GM21619 (cell line): ENCODE data around the gene THOC5.

Experiments used
- ATAC-seq: cut with Tn5 transposase; IDR thresholded peaks from one replicate; pipeline ENCODE4 v1.9.1; 2021; ENCODE audit not compliant: unreplicated experiment

THOC5 gene

DNA sequence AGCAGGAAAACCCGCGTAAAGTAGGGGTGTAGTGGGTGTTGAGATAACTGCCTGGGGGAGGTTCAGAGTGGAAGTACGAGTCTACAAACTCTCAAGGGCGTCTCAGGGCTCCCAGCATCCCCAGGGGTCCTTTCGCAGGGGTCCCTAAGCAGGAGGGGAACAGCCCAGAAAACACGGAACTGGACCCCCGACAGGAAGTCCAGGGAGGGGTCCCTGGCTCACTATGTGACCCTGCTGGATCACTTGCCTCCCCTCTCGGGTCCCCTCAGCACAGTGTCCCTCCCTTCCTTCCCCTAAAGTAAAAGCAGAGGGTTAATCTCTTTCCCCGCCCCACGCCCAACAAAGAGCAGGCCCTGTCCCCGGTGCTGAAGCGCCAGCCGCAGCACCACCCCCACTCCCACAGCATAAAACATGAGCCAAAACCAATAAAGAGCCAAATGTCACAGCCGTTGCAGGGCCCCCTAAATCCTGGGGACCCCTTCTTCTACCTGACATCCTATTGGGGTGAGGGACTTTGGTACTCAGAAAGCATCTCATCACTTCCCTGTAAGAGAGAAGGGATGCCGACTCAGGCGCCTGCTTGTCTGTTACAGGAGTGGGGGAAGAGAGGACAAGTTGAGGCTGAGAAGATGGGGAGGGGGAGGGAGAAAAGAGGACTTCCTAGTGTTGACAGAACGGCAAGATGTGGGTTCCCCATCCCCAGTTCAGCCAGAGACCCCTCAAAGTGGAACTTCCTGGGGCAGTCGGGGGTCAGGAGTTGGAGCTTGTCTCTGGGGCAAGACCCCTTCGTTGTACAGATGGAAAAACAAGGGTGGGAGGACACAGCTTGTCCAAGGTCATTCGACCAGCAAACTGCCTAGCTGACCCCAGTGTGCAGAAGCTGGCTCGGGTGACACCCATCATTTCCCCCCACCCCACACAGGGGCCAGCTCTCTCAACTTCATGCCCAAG, 75.0 kb downstream of the THOC5 start:
- no peak for ATAC-seq

DNA sequence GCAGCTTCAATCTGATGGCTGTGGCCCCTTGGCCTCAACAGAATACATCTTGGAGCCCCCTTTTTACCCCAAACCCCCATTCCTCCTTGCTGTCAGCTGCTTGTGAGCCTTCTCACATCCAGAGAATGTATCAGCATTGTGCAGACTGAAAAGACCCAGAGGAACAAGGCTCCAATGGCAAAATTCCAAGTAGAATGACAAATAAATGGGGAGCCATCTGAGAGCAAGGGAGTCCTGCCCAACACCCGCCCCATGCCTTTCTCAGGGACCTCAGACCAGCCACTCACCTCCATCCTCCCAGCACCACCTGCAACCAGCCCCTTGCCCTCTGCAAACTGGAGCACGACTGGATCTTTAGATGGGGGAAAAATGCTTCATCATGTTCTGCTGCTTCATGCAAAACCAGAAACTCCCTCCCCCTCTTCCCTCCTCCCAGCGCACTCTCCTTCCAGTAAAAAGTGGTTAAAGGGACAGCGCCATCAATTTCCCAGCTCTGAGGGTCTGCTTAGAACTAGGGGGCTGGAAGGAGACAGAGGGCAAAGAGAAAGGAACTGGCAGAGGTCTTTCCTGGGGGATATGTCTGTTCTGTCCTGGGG, 75.7 kb downstream of the THOC5 start:
- no peak for ATAC-seq

DNA sequence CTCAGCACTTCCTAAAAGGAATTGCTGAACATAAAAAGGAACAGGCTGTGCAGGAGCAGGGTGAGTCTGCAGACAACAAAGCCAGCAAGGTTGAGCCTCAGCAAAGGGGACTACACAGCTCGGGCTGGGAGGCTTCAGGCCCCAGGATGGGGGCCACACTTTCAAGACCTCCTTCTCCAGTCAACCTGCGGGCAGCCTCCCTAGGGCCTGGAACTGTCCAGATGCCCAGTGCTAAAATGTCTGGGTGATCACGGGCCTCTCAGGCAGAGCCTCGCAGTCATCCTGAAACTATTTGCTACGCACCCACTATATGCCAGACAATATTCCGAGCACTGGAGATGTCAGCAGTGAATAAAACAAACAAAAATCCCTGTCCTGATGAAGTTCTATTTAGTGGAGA, 77.4 kb downstream of the THOC5 start:
- ATAC-seq, result no peak

DNA sequence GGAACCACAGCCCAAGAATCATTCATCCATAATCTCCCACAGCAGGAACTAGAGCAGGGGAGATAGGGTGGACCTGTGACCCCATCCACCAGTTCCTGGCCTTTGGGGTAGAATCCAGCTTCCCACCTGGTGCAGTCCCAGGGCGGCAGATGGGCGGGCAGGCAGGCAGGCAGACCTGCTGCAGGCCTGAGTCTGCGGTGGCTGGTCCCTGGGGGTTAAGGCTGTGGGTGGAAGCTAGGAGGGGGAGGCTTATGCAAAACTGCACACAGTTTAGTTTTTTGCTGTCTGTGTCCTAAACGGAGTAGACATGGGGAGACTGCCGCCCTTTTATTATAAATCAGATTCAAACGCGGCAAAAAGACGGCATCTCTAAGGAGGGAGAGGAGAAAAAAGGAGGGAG, 78.0 kb downstream of the THOC5 start:
- ATAC-seq, result peak; percentile 68

DNA sequence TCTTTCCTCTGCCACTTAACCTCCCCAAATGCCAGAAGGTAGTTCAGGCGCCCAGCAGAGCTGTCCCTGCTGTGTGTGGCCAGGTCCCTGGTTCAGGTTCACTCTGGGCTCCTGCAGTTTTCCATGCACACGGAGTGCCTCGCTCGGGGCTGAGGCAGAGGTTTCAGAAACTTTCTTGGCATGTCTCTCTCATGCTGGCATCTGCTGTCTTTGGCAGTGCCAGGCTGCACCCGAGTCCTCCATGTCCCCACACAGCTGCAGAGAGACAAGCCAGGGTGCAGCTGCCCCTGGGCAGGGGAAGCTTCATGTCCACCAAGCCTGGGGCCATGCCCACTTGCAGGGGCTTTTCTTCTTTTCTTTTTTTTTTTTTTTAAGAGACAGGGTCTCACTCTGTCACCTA, 80.6 kb downstream of the THOC5 start:
- ATAC-seq, result no peak

DNA sequence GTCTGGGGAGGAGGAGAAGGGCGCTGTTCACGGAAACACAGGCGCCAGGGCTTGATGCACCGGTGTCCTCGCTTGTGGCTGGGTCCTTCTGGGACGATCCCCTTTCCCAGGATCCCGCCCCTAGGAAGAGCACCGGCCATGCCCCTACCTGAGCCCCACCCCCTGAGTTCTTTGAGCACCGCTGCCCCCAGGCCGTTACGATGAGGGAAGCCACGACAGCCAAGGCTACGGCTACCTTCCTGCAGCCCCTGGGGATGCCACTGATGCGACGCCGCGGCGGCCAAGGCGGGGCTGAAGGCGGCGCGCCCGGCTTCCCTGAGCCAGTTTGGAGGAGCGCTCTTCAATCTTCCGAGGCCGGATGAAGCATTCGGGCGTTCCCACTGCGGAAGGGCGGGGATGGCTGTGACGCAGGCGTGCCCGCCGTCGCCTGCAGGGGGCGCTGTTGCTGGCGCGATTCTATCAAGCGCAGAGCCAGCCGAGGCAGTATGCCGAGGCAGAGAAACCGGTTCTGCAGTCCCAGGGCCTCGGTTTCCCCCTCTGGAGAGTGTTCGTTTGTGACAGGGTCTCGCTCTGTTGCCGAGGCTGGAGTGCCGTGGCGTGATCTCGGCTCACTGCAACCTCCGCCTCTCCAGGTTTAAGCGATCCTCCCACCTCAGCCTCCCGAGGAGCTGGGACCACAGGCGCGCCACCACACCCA, 83.2 kb downstream of the THOC5 start:
- no peak for ATAC-seq

DNA sequence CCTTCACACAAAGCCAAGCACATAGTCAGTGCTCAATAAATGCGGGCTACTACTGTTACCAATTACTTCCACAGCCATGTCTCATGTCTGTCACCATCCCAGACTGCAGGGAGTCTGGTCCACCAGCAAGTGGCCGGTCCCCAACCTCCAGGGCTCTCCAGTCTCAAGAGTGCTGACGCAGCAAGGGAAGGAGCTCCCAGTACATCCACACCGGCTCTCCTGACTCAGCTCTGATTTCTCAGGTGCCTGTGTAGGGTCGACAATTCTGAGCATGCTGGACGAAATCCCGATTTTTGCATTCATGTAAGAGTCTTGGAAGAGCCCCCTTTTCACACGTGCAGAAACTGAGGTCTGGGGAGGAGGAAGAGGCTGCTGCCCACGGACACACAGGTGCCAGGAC, 83.8 kb downstream of the THOC5 start:
- ATAC-seq, result no peak

DNA sequence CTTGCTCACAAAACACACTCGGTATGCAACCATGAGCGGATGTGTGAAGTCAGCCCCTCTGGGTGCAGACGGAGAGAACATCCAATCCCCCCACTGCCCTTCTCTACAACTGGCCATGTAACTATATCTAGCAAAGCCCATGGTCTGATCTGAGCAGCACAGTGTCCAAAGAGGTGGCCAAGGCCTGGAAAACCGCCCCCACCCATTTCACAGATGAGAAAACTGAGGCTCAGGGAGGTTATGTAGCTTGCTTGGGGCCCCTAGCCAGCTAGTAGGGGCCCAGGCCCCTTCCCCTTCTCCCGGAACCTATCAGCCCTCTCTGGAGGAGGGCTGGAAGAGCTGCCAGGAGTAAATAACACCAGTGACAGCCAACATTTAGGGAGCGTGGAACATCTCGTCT, 89.0 kb downstream of the THOC5 start:
- ATAC-seq, result no peak

DNA sequence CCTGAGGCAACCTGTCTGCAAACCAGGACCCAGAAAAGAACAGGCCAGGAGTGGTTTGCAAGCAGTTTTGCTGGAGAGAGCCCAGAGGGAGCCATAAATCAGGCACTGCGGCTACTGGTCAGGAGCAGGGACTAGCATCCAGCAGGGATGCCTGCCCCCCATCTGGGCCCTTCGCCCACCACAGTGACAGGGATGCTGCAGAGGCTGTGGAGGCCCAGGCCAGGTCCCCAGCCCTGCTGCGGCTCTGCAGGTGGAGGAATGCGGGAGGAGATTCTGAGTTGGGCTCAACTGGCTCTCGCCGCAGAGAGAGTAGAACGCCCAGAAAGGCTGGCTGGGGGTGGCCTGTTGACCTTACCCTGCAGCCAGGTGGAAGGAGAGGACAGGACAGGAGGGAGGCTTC, 89.9 kb downstream of the THOC5 start:
- no peak for ATAC-seq

DNA sequence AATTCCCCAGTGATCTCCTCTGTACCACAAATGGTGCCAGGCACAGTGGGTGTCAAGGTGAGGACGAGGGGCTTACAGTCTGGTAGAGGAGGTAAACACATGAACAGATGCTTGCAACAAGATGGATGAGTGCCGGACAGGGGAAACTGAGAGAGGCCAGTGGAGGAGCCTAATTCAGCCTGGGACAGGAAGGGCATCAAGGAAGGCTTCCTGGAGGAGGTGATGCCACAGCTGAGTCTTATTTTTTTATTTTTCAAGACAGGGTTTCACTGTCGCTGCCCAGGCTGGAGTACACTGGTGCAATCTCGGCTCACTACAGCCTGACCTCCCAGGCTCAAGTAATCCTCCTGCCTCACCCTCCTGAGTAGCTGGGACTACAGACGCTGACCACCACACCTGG, 92.3 kb downstream of the THOC5 start:
- ATAC-seq, result no peak

DNA sequence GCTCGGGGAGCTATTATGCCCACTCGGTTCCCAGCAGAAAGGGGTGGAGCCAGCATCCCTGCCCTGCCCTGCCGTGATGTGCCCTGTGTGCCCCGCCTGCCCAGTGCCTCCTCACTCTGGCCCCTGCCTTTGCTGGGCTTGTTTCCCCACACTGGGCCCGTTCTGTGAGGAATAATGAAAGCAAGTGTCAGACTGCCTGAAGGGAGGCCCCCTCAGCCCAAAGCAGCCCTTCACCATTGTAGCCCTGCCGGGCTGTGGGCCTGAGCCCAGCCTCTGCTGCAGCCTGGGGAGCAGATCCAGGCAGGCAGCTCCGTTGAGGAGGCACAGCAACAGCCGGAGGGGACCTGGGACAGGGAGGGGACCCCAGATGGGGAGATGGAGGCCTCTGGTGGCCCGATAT, 93.8 kb downstream of the THOC5 start:
- no peak for ATAC-seq

DNA sequence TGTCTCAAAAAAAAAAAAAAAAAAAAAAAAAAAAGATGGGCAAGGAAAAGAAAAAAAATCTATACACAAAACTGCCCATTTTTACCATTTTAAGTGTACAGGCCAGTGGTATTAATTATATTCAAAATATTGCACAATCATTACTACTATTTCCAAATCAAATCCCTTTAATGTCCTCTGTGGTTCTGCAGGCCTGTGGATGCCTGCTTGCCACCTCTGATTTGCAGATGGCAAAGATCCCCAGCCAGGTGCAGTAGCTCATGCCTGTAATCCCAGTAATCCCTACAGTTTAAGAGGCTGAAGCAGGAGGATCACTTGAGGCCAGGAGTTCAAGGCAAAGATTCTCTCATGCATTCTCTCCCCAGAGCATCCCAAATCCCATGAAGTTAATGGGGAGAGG, 95.0 kb downstream of the THOC5 start:
- ATAC-seq, result no peak

DNA sequence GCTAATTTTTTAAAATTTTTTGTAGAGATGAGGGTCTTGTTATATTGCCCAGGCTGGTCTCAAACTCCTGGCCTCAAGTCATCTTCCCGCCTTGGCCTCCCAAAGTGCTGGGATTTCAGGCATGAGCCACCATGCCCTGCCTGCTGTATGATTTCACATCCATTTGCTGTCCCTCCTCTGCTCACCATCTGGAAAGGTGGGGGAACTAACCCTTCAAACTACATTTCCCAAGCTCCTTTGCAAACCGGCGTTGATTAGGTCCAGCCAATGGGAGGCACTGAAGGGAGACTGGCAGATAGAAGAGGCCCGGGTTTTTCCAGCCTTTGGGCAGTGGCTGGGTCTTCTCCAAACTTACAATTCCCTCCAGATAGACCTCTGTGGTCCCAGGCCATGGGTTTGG, 95.8 kb downstream of the THOC5 start:
- no peak for ATAC-seq

DNA sequence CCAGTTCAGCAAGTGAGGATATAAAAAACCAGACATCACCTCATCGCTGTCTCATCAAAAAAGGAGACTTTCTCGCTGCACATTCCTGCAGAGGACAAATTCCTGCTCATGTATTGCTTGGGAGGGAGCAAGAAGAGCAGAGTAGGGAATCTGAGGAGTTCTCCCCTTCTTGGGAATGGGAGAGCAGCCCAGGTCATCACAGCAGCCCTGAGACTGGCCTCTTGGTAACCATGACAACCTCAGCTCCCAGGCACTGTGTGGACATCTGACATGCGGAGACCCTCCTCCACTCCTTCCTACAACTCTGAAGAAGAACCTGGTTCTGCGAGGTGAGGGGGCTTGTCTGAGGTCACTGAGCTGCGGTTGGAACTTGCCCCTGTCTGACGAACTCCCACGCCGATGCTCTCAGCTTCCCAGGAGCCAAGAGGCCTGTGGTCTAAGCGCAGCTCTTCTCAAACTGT, 97.3 kb downstream of the THOC5 start:
- ATAC-seq, result no peak
